Endodermal cell (in vitro differentiated cells): ENCODE data around the gene SPACA7. TPM values are rescaled to one million over a fixed set of nuclear protein-coding genes. Genes with fewer than 3 reads are reported as not detected.

Source experiments
- DNase-seq: peaks from one replicate; pipeline ENCODE4 v3.0.0-alpha.2; 2017
- H3K27ac ChIP-seq: 2 replicates; pipeline ENCODE4 v1.5.1; 2013; ENCODE audit warnings: mild to moderate bottlenecking, low read depth, low read length, moderate library complexity
- H3K27me3 ChIP-seq: 2 replicates; pipeline ENCODE4 v1.6.1; 2013; ENCODE audit warnings: mild to moderate bottlenecking, low read length, moderate library complexity; ENCODE audit not compliant: insufficient read depth, control insufficient read depth, poor library complexity, severe bottlenecking
- H3K36me3 ChIP-seq: 2 replicates; pipeline ENCODE4 v1.7.0; 2013; ENCODE audit warnings: mild to moderate bottlenecking, low read length, moderate library complexity; ENCODE audit not compliant: control insufficient read depth, insufficient read depth
- H3K4me1 ChIP-seq: one replicate; pipeline ENCODE4 v1.7.0; 2013; ENCODE audit warnings: low read length; ENCODE audit not compliant: control insufficient read depth, insufficient read depth
- H3K4me3 ChIP-seq: 2 replicates; pipeline ENCODE4 v1.5.1; 2013; ENCODE audit warnings: mild to moderate bottlenecking, low read length, moderate library complexity
- H3K9ac ChIP-seq: 2 replicates; pipeline ENCODE4 v1.6.1; 2013; ENCODE audit warnings: mild to moderate bottlenecking, low read length, moderate library complexity; ENCODE audit not compliant: poor library complexity, severe bottlenecking; ENCODE audit errors: extremely low read depth
- H3K9me3 ChIP-seq: 2 replicates; pipeline ENCODE4 v1.6.1; 2013; ENCODE audit warnings: mild to moderate bottlenecking, low read length, moderate library complexity; ENCODE audit not compliant: control insufficient read depth
- H3K27ac Mint-ChIP-seq: 2 replicates; pipeline ENCODE4 v1.8.0; 2020; ENCODE audit warnings: mixed read lengths
- H3K27me3 Mint-ChIP-seq: 2 replicates; pipeline ENCODE4 v1.8.0; 2021; ENCODE audit warnings: mild to moderate bottlenecking, mixed read lengths; ENCODE audit not compliant: insufficient read depth
- H3K36me3 Mint-ChIP-seq: 2 replicates; pipeline ENCODE4 v1.8.0; 2020; ENCODE audit warnings: low read depth, mixed read lengths
- H3K4me1 Mint-ChIP-seq: 2 replicates; pipeline ENCODE4 v1.8.0; 2020; ENCODE audit warnings: mixed read lengths
- H3K4me3 Mint-ChIP-seq: 2 replicates; pipeline ENCODE4 v1.8.0; 2020; ENCODE audit warnings: mild to moderate bottlenecking, moderate library complexity, mixed read lengths
- H3K9me3 Mint-ChIP-seq: 2 replicates; pipeline ENCODE4 v1.8.0; 2020; ENCODE audit warnings: mild to moderate bottlenecking, mixed read lengths
- CTCF ChIP-seq: fragments of 200-600 bp; sonication (generic); conservative IDR thresholded peaks from 2 replicates; pipeline ENCODE4 v1.5.0; 2021; ENCODE audit warnings: antibody characterized with exemption, mild to moderate bottlenecking
- WGBS, 2 experiments: methylation state at CpG; one replicate each; pipeline versions ENCODE4 v1.1.5 to v1.1.7; 2013; ENCODE audit warnings: missing lambda C conversion rate in 2 of 2, mixed read lengths in 1 of 2; ENCODE audit not compliant: insufficient coverage in 1 of 2, insufficient read length in 1 of 2; 5-methylcytosine and 5-hydroxymethylcytosine counted together
- total RNA-seq, 2 donors: library from RNA; stranded (reverse); fragmentation: NEBNext Ultra II Directional in 1 of 2; extraction: Animal tissue kit (Norgen Biotek cat#: 25700) in 1 of 2; gene quantifications; 2 replicates in 1 of 2; 3 replicates in 1 of 2; pipeline ENCODE4 v1.2.1, GENCODE V29; 2021

Gene SPACA7
- total RNA-seq, 2 donors from 2014 or later: not detected

- H3K27me3 ChIP-seq: peaks cover 17% of the 10 kb centered on the region
- Mint-ChIP-seq H3K27me3 (peaks cover 32% of the 10 kb centered on the region), H3K36me3 (no peaks in the 10 kb centered on the region), H3K4me3 (no peak overlapping the region), H3K4me1 (no peaks in the 10 kb centered on the region), H3K27ac (no peak overlapping the region), H3K9me3 (no peaks in the 10 kb centered on the region)
- H3K27ac ChIP-seq: no peak overlapping the region
- no peaks in the 10 kb centered on the region for H3K9me3 ChIP-seq
- H3K4me1 ChIP-seq: no peaks in the 10 kb centered on the region
- DNase-seq: peak; percentile 42
- H3K4me3 ChIP-seq: no peak overlapping the region
- 90 to 91% methylated on average over 30 to 42 of the region's 42 CpGs for WGBS, 2 experiments
- no peak for TF ChIP-seq CTCF
- no peak overlapping the region for H3K9ac ChIP-seq
- H3K36me3 ChIP-seq: no peaks in the 10 kb centered on the region
Measured at GRCh38 chr13:112444416-112445399, 68.6 kb downstream of the SPACA7 start.

GRCh38 chr13:112445411-112446271 is 69.5 kb downstream of the SPACA7 start:
- no peaks in the 10 kb centered on the region for H3K9me3 Mint-ChIP-seq
- no peaks in the 10 kb centered on the region for H3K9me3 ChIP-seq
- H3K27me3 ChIP-seq: peaks cover 17% of the 10 kb centered on the region
- H3K27ac Mint-ChIP-seq: no peak overlapping the region
- DNase-seq: peak; percentile 45
- H3K27ac ChIP-seq: no peak overlapping the region
- H3K36me3 ChIP-seq: no peaks in the 10 kb centered on the region
- H3K36me3 Mint-ChIP-seq: no peaks in the 10 kb centered on the region
- no peak overlapping the region for H3K9ac ChIP-seq
- no peak for TF ChIP-seq CTCF
- no peak overlapping the region for H3K4me3 ChIP-seq
- H3K4me1 ChIP-seq: no peaks in the 10 kb centered on the region
- H3K4me1 Mint-ChIP-seq: no peaks in the 10 kb centered on the region
- peaks cover 27% of the 10 kb centered on the region for H3K27me3 Mint-ChIP-seq
- no peak overlapping the region for H3K4me3 Mint-ChIP-seq
- WGBS, 2 experiments: 77 to 87% methylated on average over 15 to 29 of the region's 31 CpGs

DNA sequence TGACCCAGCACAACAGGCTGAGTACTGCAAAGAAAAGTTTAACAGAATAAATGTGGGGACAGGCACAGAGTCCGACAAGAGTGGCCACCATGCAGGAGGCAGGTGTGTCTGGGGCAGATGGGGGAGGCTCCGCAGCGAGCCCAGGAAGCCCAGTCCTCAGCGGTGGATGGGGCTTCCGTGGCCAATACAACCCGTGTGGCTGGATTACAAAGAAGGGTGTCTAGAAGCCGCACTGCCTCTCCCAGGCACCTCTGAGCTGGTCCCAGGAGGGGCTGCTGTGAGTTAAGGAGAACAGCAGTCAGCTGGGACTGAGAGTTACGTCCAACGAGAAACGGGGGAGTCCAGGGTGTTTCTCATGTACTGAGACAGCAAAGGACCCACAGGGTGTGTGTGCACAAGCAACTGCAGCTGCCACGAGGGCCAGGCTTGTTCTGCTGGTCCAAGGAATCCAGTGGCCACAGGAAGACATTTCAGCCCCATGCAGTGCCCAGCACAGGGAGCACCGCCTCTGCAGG is 70.2 kb downstream of the SPACA7 start:
- Mint-ChIP-seq H3K27ac (no peak overlapping the region), H3K36me3 (no peaks in the 10 kb centered on the region), H3K4me1 (no peaks in the 10 kb centered on the region), H3K4me3 (no peak overlapping the region), H3K9me3 (no peaks in the 10 kb centered on the region), H3K27me3 (peaks cover 23% of the 10 kb centered on the region)
- H3K9ac ChIP-seq: no peak overlapping the region
- H3K9me3 ChIP-seq: no peaks in the 10 kb centered on the region
- DNase-seq: peak; percentile 34
- peaks cover 17% of the 10 kb centered on the region for H3K27me3 ChIP-seq
- no peak overlapping the region for H3K4me3 ChIP-seq
- H3K36me3 ChIP-seq: no peaks in the 10 kb centered on the region
- WGBS, 2 experiments: 85 to 87% methylated on average over 9 to 12 of the region's 12 CpGs
- no peak overlapping the region for H3K27ac ChIP-seq
- H3K4me1 ChIP-seq: no peaks in the 10 kb centered on the region
- TF ChIP-seq CTCF: no peak
